Activated naive CD8-positive, alpha-beta T cell (primary cell): ENCODE measurements around the gene C6orf47.
A peak's percentile ranks its signal among the peaks of the same experiment; 100 is the strongest.

Experiments
- H3K27ac Mint-ChIP-seq: one replicate; pipeline ENCODE4 v1.8.0; 2021; ENCODE audit warnings: mixed read lengths
- H3K27me3 Mint-ChIP-seq: one replicate; pipeline ENCODE4 v1.8.0; 2021; ENCODE audit warnings: mixed read lengths
- H3K36me3 Mint-ChIP-seq: one replicate; pipeline ENCODE4 v1.8.0; 2021; ENCODE audit warnings: mixed read lengths
- H3K4me1 Mint-ChIP-seq: one replicate; pipeline ENCODE4 v1.8.0; 2021; ENCODE audit warnings: low read depth, mixed read lengths
- H3K4me3 Mint-ChIP-seq: one replicate; pipeline ENCODE4 v1.8.0; 2021; ENCODE audit warnings: mild to moderate bottlenecking, mixed read lengths
- H3K9me3 Mint-ChIP-seq: one replicate; pipeline ENCODE4 v1.8.0; 2021; ENCODE audit warnings: low read depth, mixed read lengths

C6orf47 gene

GRCh38 chr6:31639043-31639442 is 21.5 kb downstream of the C6orf47 start:
- Mint-ChIP-seq H3K36me3 (peaks cover 5% of the 10 kb centered on the region), H3K4me3 (no peak overlapping the region), H3K4me1 (no peaks in the 10 kb centered on the region), H3K27ac (peak overlapping the region; percentile 16), H3K27me3 (no peaks in the 10 kb centered on the region), H3K9me3 (no peaks in the 10 kb centered on the region)

- H3K4me3 Mint-ChIP-seq = no peak overlapping the region
These were observed 23.6 kb downstream of the C6orf47 start for GRCh38 chr6:31636698-31637596.

GRCh38 chr6:31634969-31635575 is 25.5 kb downstream of the C6orf47 start:
- H3K27ac Mint-ChIP-seq = no peak overlapping the region
- no peak overlapping the region for H3K4me3 Mint-ChIP-seq
- peaks cover 3% of the 10 kb centered on the region for H3K36me3 Mint-ChIP-seq
- H3K9me3 Mint-ChIP-seq = no peaks in the 10 kb centered on the region
- no peaks in the 10 kb centered on the region for H3K27me3 Mint-ChIP-seq
- H3K4me1 Mint-ChIP-seq = peaks cover 2% of the 10 kb centered on the region

More at GRCh38 chr6:31636698-31637596, 23.6 kb downstream of the C6orf47 start:
- Mint-ChIP-seq H3K36me3 (peaks cover 5% of the 10 kb centered on the region), H3K4me1 (peaks cover 2% of the 10 kb centered on the region), H3K9me3 (no peaks in the 10 kb centered on the region), H3K27ac (peak overlapping the region; percentile 8), H3K27me3 (no peaks in the 10 kb centered on the region)

GRCh38 chr6:31634131-31634530 is 26.4 kb downstream of the C6orf47 start:
- Mint-ChIP-seq H3K36me3 (peaks cover 3% of the 10 kb centered on the region), H3K9me3 (no peaks in the 10 kb centered on the region), H3K4me1 (peaks cover 2% of the 10 kb centered on the region), H3K4me3 (no peak overlapping the region), H3K27ac (no peak overlapping the region), H3K27me3 (no peaks in the 10 kb centered on the region)

- Mint-ChIP-seq H3K27ac (no peak overlapping the region), H3K9me3 (no peaks in the 10 kb centered on the region), H3K27me3 (no peaks in the 10 kb centered on the region), H3K4me1 (peaks cover 2% of the 10 kb centered on the region), H3K4me3 (no peak overlapping the region), H3K36me3 (peaks cover 3% of the 10 kb centered on the region)
These were observed 27.1 kb downstream of the C6orf47 start for GRCh38 chr6:31633447-31633846.

GRCh38 chr6:31632279-31632946 is 28.2 kb downstream of the C6orf47 start:
- H3K4me3 Mint-ChIP-seq = no peak overlapping the region
- no peaks in the 10 kb centered on the region for H3K27me3 Mint-ChIP-seq
- peaks cover 3% of the 10 kb centered on the region for H3K36me3 Mint-ChIP-seq
- peaks cover 2% of the 10 kb centered on the region for H3K4me1 Mint-ChIP-seq
- H3K27ac Mint-ChIP-seq = no peak overlapping the region
- H3K9me3 Mint-ChIP-seq = no peaks in the 10 kb centered on the region

GRCh38 chr6:31631681-31632278 is 28.8 kb downstream of the C6orf47 start:
- H3K9me3 Mint-ChIP-seq = no peaks in the 10 kb centered on the region
- no peak overlapping the region for H3K4me3 Mint-ChIP-seq
- H3K27me3 Mint-ChIP-seq = no peaks in the 10 kb centered on the region
- H3K4me1 Mint-ChIP-seq = peaks cover 2% of the 10 kb centered on the region
- H3K27ac Mint-ChIP-seq = no peak overlapping the region
- H3K36me3 Mint-ChIP-seq = peaks cover 3% of the 10 kb centered on the region

- Mint-ChIP-seq H3K36me3 (peaks cover 3% of the 10 kb centered on the region), H3K27me3 (no peaks in the 10 kb centered on the region), H3K4me1 (peaks cover 2% of the 10 kb centered on the region), H3K4me3 (no peak overlapping the region), H3K27ac (no peak overlapping the region), H3K9me3 (no peaks in the 10 kb centered on the region)
These were observed 29.4 kb downstream of the C6orf47 start for GRCh38 chr6:31631209-31631608.

- Mint-ChIP-seq H3K27me3 (no peaks in the 10 kb centered on the region), H3K27ac (no peak overlapping the region), H3K4me1 (peaks cover 2% of the 10 kb centered on the region), H3K9me3 (no peaks in the 10 kb centered on the region), H3K36me3 (no peaks in the 10 kb centered on the region), H3K4me3 (no peak overlapping the region)
These were observed 30.2 kb downstream of the C6orf47 start for GRCh38 chr6:31630177-31630934.

- Mint-ChIP-seq H3K27ac (no peak overlapping the region), H3K9me3 (no peaks in the 10 kb centered on the region), H3K4me3 (no peak overlapping the region), H3K4me1 (peaks cover 2% of the 10 kb centered on the region), H3K36me3 (no peaks in the 10 kb centered on the region), H3K27me3 (no peaks in the 10 kb centered on the region)
These were observed 31.6 kb downstream of the C6orf47 start for GRCh38 chr6:31629014-31629413.

- no peaks in the 10 kb centered on the region for H3K36me3 Mint-ChIP-seq
- no peak overlapping the region for H3K4me3 Mint-ChIP-seq
- H3K27ac Mint-ChIP-seq = peak overlapping the region; percentile 56
- H3K4me1 Mint-ChIP-seq = peaks cover 3% of the 10 kb centered on the region
- H3K27me3 Mint-ChIP-seq = no peaks in the 10 kb centered on the region
- no peaks in the 10 kb centered on the region for H3K9me3 Mint-ChIP-seq
These were observed 32.8 kb downstream of the C6orf47 start for GRCh38 chr6:31627690-31628287.

- Mint-ChIP-seq H3K9me3 (no peaks in the 10 kb centered on the region), H3K4me1 (peaks cover 12% of the 10 kb centered on the region), H3K27me3 (no peaks in the 10 kb centered on the region), H3K27ac (peak overlapping the region; percentile 54), H3K36me3 (peaks cover 5% of the 10 kb centered on the region), H3K4me3 (no peak overlapping the region)
These were observed 33.6 kb downstream of the C6orf47 start for GRCh38 chr6:31626952-31627351.

GRCh38 chr6:31624070-31624469 is 36.5 kb downstream of the C6orf47 start:
- Mint-ChIP-seq H3K27me3 (no peaks in the 10 kb centered on the region), H3K27ac (no peak overlapping the region), H3K4me1 (peaks cover 23% of the 10 kb centered on the region), H3K36me3 (peaks cover 7% of the 10 kb centered on the region), H3K4me3 (no peak overlapping the region), H3K9me3 (no peaks in the 10 kb centered on the region)

GRCh38 chr6:31622684-31623091 is 37.9 kb downstream of the C6orf47 start:
- Mint-ChIP-seq H3K27me3 (no peaks in the 10 kb centered on the region), H3K9me3 (no peaks in the 10 kb centered on the region), H3K4me3 (peak overlapping the region; percentile 99), H3K36me3 (peaks cover 7% of the 10 kb centered on the region), H3K27ac (peak overlapping the region; percentile 98), H3K4me1 (peaks cover 27% of the 10 kb centered on the region)
